ENCODE measurements around the gene SMYD3. TPM values are rescaled to one million over a fixed set of nuclear protein-coding genes. Genes with fewer than 3 reads are reported as not detected.

Gene SMYD3
- total and polyA plus RNA-seq, 9 of the 15 experiments (the other 6 are each of a cell fraction or from before 2014, with no cell fraction given) = 128 to 440 (median 197) TPM

DNA sequence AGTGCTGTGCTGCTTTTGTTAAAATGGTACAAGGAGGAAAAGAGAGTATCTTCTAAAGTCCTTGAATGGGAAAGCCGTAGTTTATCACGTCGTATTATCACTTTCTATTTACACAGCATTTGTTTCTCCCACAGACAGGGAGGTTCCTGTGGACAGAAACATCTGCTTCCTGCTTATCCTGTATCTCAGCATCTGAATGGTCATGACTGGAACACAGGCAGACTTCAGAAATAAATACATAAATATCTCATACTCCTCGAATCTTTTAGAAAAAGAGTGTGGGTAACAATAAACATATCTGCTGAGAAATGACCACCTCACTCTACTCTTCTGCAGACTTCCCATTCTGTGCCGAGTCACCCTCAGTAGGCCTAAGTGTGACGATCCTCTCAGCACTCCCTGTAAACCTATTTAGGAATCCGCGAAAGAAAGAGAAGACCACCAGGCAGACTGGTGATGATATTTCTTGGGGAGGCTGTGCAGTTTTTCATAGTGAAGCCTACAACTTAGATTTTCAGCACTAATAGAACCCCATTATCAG is 393.5 kb downstream of the SMYD3 start (continued):
- peak; percentile 92 for TF ChIP-seq ARID1B (IDR thresholded peaks at IDR 0.05)
- TF ChIP-seq ZNF436 (CRISPR knock-in tag; IDR thresholded peaks at IDR 0.05) = no peak
- no peak for TF ChIP-seq ZBTB40 (IDR thresholded peaks at IDR 0.05)
- TF ChIP-seq ZBTB40 (CRISPR knock-in tag; IDR thresholded peaks at IDR 0.05) = no peak
- TF ChIP-seq ZNF165 (CRISPR knock-in tag; IDR thresholded peaks at IDR 0.05; ENCODE audit: borderline replicate concordance) = 0 out of 2 replicates have a peak, but pooled peaks have one; percentile 48
- TF ChIP-seq ZNF449 (CRISPR knock-in tag; IDR thresholded peaks at IDR 0.05) = no peak
- TF ChIP-seq EP400 (IDR thresholded peaks at IDR 0.05) = peak; percentile 44; the same call in 1 of the 2 replicates
- TF ChIP-seq ZNF644 (tag; IDR thresholded peaks at IDR 0.05; ENCODE audit: low read depth) = no peak
- peak in 1 of 2 experiments; percentile 0; a peak in 1 of 4 replicates for TF ChIP-seq SRF (CRISPR knock-in tag; IDR thresholded peaks at IDR 0.05)
- TF ChIP-seq, protein P1, sequence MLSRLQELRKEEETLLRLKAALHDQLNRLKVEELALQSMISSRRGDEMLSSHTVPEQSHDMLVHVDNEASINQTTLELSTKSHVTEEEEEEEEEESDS (CRISPR knock-in tag; IDR thresholded peaks at IDR 0.05) = no peak
- TF ChIP-seq PRMT5 (CRISPR knock-in tag; IDR thresholded peaks at IDR 0.05) = no peak
- no peak for TF ChIP-seq NCOA6 (IDR thresholded peaks at IDR 0.05)
- TF ChIP-seq ETV1 (tag; conservative IDR thresholded peaks at IDR 0.05; ENCODE audit: low read depth) = peak; percentile 66
- no peak for TF ChIP-seq XRCC4 (IDR thresholded peaks at IDR 0.05; ENCODE audit: extremely low read depth, insufficient read depth, insufficient read length)
- no peak for TF ChIP-seq ZNF311 (CRISPR knock-in tag; IDR thresholded peaks at IDR 0.05)
- no peak for TF ChIP-seq ZNF75A (CRISPR knock-in tag; IDR thresholded peaks at IDR 0.05)
- TF ChIP-seq HDAC2 (IDR thresholded peaks at IDR 0.05) = peak; percentile 84
- no peak for TF ChIP-seq ZNF408 (CRISPR knock-in tag; IDR thresholded peaks at IDR 0.05; ENCODE audit: low read depth)
- no peak for TF ChIP-seq ZNF143 (CRISPR knock-in tag; IDR thresholded peaks at IDR 0.05)

Measured in K562 (cell line).